WTC11 (cell line): ENCODE data around the gene SOCS1. TPM values are rescaled to one million over a fixed set of nuclear protein-coding genes. Genes with fewer than 3 reads are reported as not detected.

ENCODE experiments used
- ATAC-seq: fragments of 200-7000 bp; cut with Tn5 transposase; 2 replicates; pipeline ENCODE4 v1.10.0; 2021; ENCODE audit warnings: mild to moderate bottlenecking, moderate library complexity
- CTCF ChIA-PET: fragments of 300-600 bp; sonication (Branson Sonifier 250); formaldehyde crosslinking; loops from one replicate; lab custom pipeline; 2021; ENCODE audit warnings: antibody characterized with exemption; lab: Charles Lee
- POLR2A ChIA-PET: fragments of 350-600 bp; sonication (Branson Sonifier 250); formaldehyde crosslinking; loops from one replicate; lab custom pipeline; 2021; ENCODE audit warnings: antibody characterized with exemption; lab: Charles Lee
- DNase-seq: peaks from one replicate; pipeline ENCODE4 v3.0.0; 2021; ENCODE audit warnings: low spot score
- H3K27ac Mint-ChIP-seq: 2 replicates; pipeline ENCODE4 v1.8.0; 2021; ENCODE audit warnings: mixed read lengths
- H3K27me3 Mint-ChIP-seq: 2 replicates; pipeline ENCODE4 v1.8.0; 2021; ENCODE audit warnings: low read depth, mild to moderate bottlenecking, moderate library complexity, mixed read lengths
- H3K36me3 Mint-ChIP-seq: 2 replicates; pipeline ENCODE4 v1.8.0; 2021; ENCODE audit warnings: mixed read lengths
- H3K4me1 Mint-ChIP-seq: 2 replicates; pipeline ENCODE4 v1.8.0; 2022; ENCODE audit warnings: mixed read lengths
- H3K4me3 Mint-ChIP-seq: 2 replicates; pipeline ENCODE4 v1.8.0; 2021; ENCODE audit warnings: mild to moderate bottlenecking, moderate library complexity, mixed read lengths
- H3K9me3 Mint-ChIP-seq: 2 replicates; pipeline ENCODE4 v1.8.0; 2021; ENCODE audit warnings: mixed read lengths
- AFF4 ChIP-seq: sonication (generic); formaldehyde crosslinking; IDR thresholded peaks from 2 replicates; pipeline ENCODE4 v1.8.1; 2023; ENCODE audit warnings: mild to moderate bottlenecking, missing genetic modification reagents, borderline replicate concordance
- ATF3 ChIP-seq: sonication (generic); formaldehyde crosslinking; conservative IDR thresholded peaks from 2 replicates; pipeline ENCODE4 v1.8.1; 2022; ENCODE audit warnings: mild to moderate bottlenecking, missing genetic modification reagents
- CREB1 ChIP-seq: sonication (generic); formaldehyde crosslinking; IDR thresholded peaks from 2 replicates; pipeline ENCODE4 v1.8.0; 2023; ENCODE audit warnings: mild to moderate bottlenecking, missing genetic modification reagents
- EMX1 ChIP-seq: fragments of 250-450 bp; sonication (Bioruptor Pico); IDR thresholded peaks from 2 replicates; pipeline ENCODE4 v1.8.0; 2021; ENCODE audit warnings: mild to moderate bottlenecking
- ETV6 ChIP-seq: sonication (generic); formaldehyde crosslinking; IDR thresholded peaks from 2 replicates; pipeline ENCODE4 v1.8.1; 2022; ENCODE audit warnings: mild to moderate bottlenecking, missing genetic modification reagents
- FOXJ3 ChIP-seq: sonication (generic); formaldehyde crosslinking; IDR thresholded peaks from 2 replicates; pipeline ENCODE4 v1.9.0; 2021; ENCODE audit warnings: missing genetic modification reagents, mild to moderate bottlenecking, borderline replicate concordance
- FOXK1 ChIP-seq: sonication (generic); formaldehyde crosslinking; IDR thresholded peaks from 2 replicates; pipeline ENCODE4 v1.8.0; 2022; ENCODE audit warnings: mild to moderate bottlenecking, moderate library complexity, missing genetic modification reagents
- FOXP1 ChIP-seq: sonication (generic); formaldehyde crosslinking; IDR thresholded peaks from 2 replicates; pipeline ENCODE4 v1.8.0; 2022; ENCODE audit warnings: missing genetic modification reagents, mild to moderate bottlenecking, moderate library complexity, borderline replicate concordance
- HMGA2 ChIP-seq: fragments of 250-450 bp; sonication (Bioruptor Pico); IDR thresholded peaks from 2 replicates; pipeline ENCODE4 v1.4.0; 2021; ENCODE audit warnings: mild to moderate bottlenecking, moderate library complexity
- IRF1 ChIP-seq: sonication (generic); formaldehyde crosslinking; IDR thresholded peaks from 2 replicates; pipeline ENCODE4 v1.8.0; 2023; ENCODE audit warnings: missing genetic modification reagents
- SMAD3 ChIP-seq: sonication (generic); formaldehyde crosslinking; IDR thresholded peaks from 2 replicates; pipeline ENCODE4 v1.8.0; 2022; ENCODE audit warnings: missing genetic modification reagents, mild to moderate bottlenecking, borderline replicate concordance
- TCF7 ChIP-seq: sonication (generic); formaldehyde crosslinking; IDR thresholded peaks from 2 replicates; pipeline ENCODE4 v1.8.0; 2022; ENCODE audit warnings: mild to moderate bottlenecking, low read depth, missing genetic modification reagents, moderate library complexity
- ZNF219 ChIP-seq: sonication (generic); formaldehyde crosslinking; IDR thresholded peaks from 2 replicates; pipeline ENCODE4 v1.8.0; 2023; ENCODE audit warnings: missing genetic modification reagents, mild to moderate bottlenecking, borderline replicate concordance
- ZNF232 ChIP-seq: sonication (generic); formaldehyde crosslinking; IDR thresholded peaks from 2 replicates; pipeline ENCODE4 v1.8.0; 2022; ENCODE audit warnings: mild to moderate bottlenecking, missing genetic modification reagents
- ZNF396 ChIP-seq: fragments of 250-450 bp; sonication (Bioruptor Pico); IDR thresholded peaks from 2 replicates; pipeline ENCODE4 v1.8.0; 2021; ENCODE audit warnings: mild to moderate bottlenecking, moderate library complexity, borderline replicate concordance
- total RNA-seq: library from RNA; stranded (reverse); gene quantifications from 3 replicates; pipeline ENCODE4 v1.2.3, GENCODE V29; 2021
- TF ChIP-seq, protein P1 (sequence below): fragments of 250-450 bp; sonication (Bioruptor Pico); IDR thresholded peaks from 2 replicates; pipeline ENCODE4 v1.9.0; 2021; ENCODE audit warnings: mild to moderate bottlenecking
- TF ChIP-seq, protein P2 (sequence below): sonication (generic); formaldehyde crosslinking; conservative IDR thresholded peaks from 2 replicates; pipeline ENCODE4 v1.8.1; 2023; ENCODE audit warnings: mild to moderate bottlenecking, low read depth, missing genetic modification reagents, moderate library complexity
- TF ChIP-seq, protein P3 (sequence below): sonication (generic); formaldehyde crosslinking; IDR thresholded peaks from 2 replicates; pipeline ENCODE4 v1.8.1; 2022; ENCODE audit warnings: low read depth, missing genetic modification reagents, borderline replicate concordance
- TF ChIP-seq, protein P4 (sequence below): fragments of 250-450 bp; sonication (Bioruptor Pico); IDR thresholded peaks from 2 replicates; pipeline ENCODE4 v1.9.0; 2021; ENCODE audit warnings: mild to moderate bottlenecking

Gene SOCS1
- total RNA-seq, 1 experiment from 2014 or later = 62.3 TPM

DNA sequence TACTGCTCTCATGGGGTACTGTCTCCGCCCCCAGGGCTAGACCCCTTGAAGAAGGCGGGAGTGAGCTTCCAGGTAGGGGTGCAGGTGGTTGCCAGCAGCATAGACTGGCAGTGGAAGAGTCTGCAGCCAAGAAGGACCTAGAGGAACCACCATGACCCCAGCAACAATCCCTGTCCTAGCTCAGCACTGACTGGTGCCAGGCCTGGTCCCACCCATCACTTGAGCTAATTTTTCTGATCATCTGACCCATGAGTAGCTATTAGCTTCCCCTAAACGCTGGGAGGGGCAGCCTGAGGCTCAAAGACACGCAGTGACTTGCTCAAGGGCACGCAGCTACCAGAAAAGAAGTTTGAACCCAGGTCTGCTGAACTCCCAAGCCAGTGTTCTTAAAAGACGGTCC is 16.5 kb upstream of the SOCS1 start (continued):
- TF ChIP-seq, protein P1, sequence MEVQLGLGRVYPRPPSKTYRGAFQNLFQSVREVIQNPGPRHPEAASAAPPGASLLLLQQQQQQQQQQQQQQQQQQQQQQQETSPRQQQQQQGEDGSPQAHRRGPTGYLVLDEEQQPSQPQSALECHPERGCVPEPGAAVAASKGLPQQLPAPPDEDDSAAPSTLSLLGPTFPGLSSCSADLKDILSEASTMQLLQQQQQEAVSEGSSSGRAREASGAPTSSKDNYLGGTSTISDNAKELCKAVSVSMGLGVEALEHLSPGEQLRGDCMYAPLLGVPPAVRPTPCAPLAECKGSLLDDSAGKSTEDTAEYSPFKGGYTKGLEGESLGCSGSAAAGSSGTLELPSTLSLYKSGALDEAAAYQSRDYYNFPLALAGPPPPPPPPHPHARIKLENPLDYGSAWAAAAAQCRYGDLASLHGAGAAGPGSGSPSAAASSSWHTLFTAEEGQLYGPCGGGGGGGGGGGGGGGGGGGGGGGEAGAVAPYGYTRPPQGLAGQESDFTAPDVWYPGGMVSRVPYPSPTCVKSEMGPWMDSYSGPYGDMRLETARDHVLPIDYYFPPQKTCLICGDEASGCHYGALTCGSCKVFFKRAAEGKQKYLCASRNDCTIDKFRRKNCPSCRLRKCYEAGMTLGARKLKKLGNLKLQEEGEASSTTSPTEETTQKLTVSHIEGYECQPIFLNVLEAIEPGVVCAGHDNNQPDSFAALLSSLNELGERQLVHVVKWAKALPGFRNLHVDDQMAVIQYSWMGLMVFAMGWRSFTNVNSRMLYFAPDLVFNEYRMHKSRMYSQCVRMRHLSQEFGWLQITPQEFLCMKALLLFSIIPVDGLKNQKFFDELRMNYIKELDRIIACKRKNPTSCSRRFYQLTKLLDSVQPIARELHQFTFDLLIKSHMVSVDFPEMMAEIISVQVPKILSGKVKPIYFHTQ (CRISPR knock-in tag) = no peak
- TF ChIP-seq SMAD3 (CRISPR knock-in tag) (no peak), ZNF232 (CRISPR knock-in tag) (no peak), ZNF219 (no peak)
- TF ChIP-seq, protein P2, sequence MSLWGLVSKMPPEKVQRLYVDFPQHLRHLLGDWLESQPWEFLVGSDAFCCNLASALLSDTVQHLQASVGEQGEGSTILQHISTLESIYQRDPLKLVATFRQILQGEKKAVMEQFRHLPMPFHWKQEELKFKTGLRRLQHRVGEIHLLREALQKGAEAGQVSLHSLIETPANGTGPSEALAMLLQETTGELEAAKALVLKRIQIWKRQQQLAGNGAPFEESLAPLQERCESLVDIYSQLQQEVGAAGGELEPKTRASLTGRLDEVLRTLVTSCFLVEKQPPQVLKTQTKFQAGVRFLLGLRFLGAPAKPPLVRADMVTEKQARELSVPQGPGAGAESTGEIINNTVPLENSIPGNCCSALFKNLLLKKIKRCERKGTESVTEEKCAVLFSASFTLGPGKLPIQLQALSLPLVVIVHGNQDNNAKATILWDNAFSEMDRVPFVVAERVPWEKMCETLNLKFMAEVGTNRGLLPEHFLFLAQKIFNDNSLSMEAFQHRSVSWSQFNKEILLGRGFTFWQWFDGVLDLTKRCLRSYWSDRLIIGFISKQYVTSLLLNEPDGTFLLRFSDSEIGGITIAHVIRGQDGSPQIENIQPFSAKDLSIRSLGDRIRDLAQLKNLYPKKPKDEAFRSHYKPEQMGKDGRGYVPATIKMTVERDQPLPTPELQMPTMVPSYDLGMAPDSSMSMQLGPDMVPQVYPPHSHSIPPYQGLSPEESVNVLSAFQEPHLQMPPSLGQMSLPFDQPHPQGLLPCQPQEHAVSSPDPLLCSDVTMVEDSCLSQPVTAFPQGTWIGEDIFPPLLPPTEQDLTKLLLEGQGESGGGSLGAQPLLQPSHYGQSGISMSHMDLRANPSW (CRISPR knock-in tag) = no peak

GRCh38 chr16:11271610-11272009 is 15.6 kb upstream of the SOCS1 start:
- no peak for TF ChIP-seq ZNF396 (CRISPR knock-in tag)
- no peak overlapping the region for H3K27ac Mint-ChIP-seq
- CTCF ChIA-PET = interaction anchor here (1.0 to 3.5 kb wide), 4 partner anchors 12 to 100 kb away, joined by 3 to 22 read pairs (median 4); partner anchors contain the start of gene SOCS1
- no peak overlapping the region for H3K4me3 Mint-ChIP-seq
- POLR2A ChIA-PET = no interaction called here
- DNase-seq (no peak), ATAC-seq (no peak)
- H3K27me3 Mint-ChIP-seq = no peaks in the 10 kb centered on the region; the same call in 1 of the 2 replicates
- H3K4me1 Mint-ChIP-seq = peaks cover 9% of the 10 kb centered on the region
- no peaks in the 10 kb centered on the region for H3K9me3 Mint-ChIP-seq
- H3K36me3 Mint-ChIP-seq = no peaks in the 10 kb centered on the region

DNA sequence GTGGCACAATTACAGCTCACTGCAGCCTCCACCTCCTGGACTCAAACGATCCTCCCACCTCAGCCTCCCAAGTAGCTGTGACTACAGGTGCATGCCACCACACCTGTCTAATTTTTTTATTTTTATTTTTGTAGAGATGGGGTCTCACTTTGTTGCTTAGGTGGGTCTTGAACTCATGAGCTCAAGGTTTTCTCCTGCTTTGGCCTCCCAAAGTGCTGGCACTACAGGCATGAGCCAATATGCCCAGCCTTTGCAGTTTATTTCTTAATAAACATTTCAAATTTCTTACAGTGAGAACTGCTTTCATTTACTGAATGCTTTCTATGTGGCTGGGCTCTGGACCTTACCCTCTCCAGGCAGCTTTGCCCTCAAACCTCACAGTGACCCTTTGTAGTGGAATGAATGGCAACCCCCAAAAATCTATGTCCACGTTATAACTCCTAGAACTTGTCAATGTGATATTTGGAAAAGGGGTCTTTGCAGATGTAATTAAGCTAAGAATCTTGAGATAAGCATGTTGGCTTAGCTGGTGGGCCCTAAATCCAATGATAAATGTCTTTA is 14.7 kb upstream of the SOCS1 start:
- no peak overlapping the region for H3K27ac Mint-ChIP-seq
- H3K4me1 Mint-ChIP-seq = peaks cover 9% of the 10 kb centered on the region
- H3K4me3 Mint-ChIP-seq = no peak overlapping the region
- no peaks in the 10 kb centered on the region for H3K36me3 Mint-ChIP-seq
- ChIA-PET POLR2A (no interaction called here), CTCF (interaction anchor here (1.1 kb wide), 1 partner anchor 101 kb away, joined by 4 read pairs; no protein-coding TSS in a partner anchor)
- H3K9me3 Mint-ChIP-seq = no peaks in the 10 kb centered on the region
- no peaks in the 10 kb centered on the region; the same call in 1 of the 2 replicates for H3K27me3 Mint-ChIP-seq
- ATAC-seq (no peak), DNase-seq (no peak)
- TF ChIP-seq, protein P3, sequence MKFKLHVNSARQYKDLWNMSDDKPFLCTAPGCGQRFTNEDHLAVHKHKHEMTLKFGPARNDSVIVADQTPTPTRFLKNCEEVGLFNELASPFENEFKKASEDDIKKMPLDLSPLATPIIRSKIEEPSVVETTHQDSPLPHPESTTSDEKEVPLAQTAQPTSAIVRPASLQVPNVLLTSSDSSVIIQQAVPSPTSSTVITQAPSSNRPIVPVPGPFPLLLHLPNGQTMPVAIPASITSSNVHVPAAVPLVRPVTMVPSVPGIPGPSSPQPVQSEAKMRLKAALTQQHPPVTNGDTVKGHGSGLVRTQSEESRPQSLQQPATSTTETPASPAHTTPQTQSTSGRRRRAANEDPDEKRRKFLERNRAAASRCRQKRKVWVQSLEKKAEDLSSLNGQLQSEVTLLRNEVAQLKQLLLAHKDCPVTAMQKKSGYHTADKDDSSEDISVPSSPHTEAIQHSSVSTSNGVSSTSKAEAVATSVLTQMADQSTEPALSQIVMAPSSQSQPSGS (CRISPR knock-in tag) = no peak
- TF ChIP-seq ATF3 (CRISPR knock-in tag) (no peak), EMX1 (CRISPR knock-in tag) (no peak), ETV6 (CRISPR knock-in tag) (no peak), FOXP1 (CRISPR knock-in tag) (no peak), CREB1 (no peak), FOXK1 (CRISPR knock-in tag) (no peak), TCF7 (CRISPR knock-in tag) (no peak), IRF1 (CRISPR knock-in tag) (no peak), FOXJ3 (CRISPR knock-in tag) (no peak), ZNF232 (CRISPR knock-in tag) (no peak), HMGA2 (CRISPR knock-in tag) (no peak), AFF4 (no peak)
- TF ChIP-seq, protein P4, sequence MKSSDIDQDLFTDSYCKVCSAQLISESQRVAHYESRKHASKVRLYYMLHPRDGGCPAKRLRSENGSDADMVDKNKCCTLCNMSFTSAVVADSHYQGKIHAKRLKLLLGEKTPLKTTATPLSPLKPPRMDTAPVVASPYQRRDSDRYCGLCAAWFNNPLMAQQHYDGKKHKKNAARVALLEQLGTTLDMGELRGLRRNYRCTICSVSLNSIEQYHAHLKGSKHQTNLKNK = no peak
